HG02943 (cell line): ENCODE data around the gene RECQL.
A peak's percentile ranks its signal among the peaks of the same experiment; 100 is the strongest.
"Not testable (repeated sequence)": the region's sequence is repeated elsewhere in the genome, so short reads cannot be mapped to it uniquely, and the experiment has no call there.

Experiments
- ATAC-seq: cut with Tn5 transposase; IDR thresholded peaks from one replicate; pipeline ENCODE4 v1.9.1; 2021; ENCODE audit warnings: mild to moderate bottlenecking, low read depth, moderate library complexity; ENCODE audit not compliant: unreplicated experiment

Gene RECQL

DNA sequence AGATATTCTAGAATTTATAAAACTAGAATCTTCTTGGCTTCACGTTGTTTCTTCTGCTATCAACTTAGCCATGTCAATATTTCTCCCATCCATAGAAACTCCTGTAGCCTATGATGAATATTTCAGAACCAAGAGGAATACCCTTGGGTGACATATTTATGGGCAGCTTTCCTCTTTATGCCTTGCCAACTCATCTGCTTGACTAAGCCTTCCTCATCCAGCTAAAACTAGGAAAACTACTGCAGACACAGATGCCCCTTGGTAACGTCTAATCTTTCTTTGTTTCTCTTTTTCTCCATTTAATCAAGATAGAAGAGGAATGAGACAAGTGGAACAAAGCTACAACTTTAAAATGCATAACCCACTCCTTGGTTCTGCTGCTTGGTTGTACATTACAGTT lies 6.4 kb upstream of the RECQL start:
- no peak for ATAC-seq

DNA sequence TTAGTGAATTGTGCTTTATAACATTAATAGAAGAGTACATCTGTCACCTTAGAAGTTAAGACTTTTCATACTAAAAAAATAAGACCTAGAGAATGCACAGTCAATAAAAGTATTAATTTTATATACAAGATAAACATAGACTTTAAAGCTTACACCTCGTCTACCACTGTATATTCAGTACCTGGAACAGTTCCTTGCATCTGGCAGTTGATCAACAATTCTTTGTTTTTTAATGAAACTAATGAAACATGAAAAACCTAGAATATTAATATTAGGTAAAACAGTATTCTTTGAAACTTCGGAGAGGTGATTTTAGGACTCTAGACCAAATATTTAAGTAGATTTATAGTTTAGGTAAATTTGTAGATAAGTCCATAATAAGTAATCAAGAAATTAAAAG lies 4.5 kb upstream of the RECQL start:
- ATAC-seq = no peak

DNA sequence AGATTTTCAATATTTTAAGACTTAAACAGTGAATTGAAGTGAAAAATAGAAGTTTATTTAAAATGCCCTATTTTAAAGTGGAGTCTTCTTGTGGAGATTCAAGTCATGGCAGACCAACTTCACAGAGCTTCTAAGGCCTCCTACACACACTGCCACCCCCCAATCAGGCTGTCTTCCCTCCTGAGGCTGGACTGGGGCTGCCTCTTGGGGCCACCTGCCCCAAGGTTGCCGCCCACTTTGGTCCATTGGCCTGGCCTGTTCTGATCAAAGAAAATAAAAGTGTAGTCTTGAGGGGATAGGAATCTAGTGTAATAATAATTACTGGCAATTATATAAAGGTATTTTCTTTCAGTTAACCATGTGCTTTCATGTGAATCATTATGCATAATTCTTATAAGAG lies 1.4 kb upstream of the RECQL start:
- ATAC-seq = no peak

DNA sequence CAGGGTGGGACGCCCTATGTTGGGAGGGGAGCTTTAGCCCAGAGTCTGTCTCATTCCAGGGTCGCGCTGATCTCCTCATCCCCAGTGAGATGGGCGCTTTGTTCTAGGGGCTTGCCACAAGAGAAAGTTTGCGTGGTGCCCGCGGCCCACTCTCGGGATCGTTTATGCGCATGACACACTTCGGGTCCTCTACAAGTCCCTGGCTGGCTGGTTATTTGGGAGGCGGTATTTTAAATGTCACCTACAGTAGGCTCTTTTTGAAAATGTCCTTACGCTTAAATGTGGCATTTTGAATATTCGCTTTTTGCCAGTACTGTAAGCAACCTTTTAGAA lies 695 bp upstream of the RECQL start:
- ATAC-seq = peak; percentile 4

DNA sequence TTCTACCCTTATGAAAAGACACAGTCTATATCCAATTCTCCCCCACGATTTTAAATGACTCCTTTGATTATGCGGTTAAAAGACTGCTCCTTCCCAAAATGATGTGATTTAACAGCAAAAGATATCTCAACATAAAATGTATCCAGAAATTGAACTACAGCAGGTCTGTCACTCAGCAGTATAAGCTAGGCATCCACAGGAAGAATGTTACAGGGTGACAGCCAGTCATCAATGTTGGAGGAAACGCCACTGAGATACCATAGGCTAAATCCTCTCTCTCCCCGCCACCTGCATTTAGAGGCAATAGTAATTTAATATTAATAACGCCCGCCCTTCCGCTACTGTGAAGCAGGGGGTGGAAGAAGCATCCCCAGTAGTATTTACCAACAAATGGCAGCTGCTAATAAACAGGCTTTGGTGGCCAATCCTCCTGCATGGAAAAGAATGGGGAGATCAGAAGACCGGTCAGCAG lies 613 bp downstream of the RECQL start:
- ATAC-seq = peak; percentile 7

DNA sequence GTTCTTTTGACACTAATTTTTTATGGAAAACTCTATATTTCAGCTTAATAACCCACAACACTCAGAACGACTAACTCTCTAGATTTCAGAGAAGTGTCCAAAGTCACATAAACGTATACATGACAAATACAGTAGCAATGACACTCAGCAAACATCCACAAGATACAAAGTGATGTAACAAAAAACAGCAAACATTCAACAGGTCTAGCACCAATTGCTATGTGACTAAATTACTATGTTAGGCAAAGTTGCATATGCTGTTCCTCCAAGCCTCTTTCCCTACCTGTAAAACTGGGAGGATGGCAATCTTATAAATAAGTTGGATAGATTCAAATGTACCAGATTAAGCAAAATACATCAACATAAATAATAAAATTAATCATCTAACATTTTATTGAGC lies 1.7 kb downstream of the RECQL start:
- no peak for ATAC-seq

DNA sequence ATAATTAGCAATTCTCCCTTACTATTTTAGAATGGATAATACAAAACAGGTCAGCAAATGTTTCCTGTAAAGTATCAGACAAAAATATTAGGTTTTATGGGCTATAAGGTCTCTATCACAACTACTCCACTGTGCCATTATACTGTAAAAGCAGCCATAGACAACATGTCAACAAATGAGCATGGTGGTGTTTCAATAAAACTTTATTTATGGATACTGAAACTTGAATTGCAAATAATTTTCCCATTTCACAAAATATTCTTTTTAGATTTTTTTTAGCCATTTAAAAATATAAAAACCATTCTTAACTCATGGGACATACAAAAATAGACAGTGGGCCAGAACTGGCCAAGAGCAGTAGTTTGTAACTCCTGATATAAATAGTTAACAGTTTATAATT lies 15.4 kb downstream of the RECQL start:
- ATAC-seq = no peak

DNA sequence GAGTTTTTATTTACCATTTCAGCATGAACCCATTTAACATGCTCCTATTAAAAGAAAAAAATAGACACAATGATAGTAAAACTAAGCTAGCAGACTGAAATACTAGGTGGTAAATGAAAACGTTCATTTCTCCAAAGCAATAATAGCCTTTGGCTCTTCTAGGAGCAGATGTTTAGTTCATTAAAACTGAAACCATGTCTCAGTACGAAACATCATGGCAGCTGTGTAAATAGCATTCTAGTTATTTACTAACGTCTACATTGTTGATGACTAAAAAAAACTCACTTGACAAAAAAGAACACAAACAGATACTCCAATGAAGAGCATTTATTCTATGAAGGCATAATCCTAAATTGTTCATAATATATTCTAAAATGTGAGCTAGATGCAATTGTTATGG lies 17.9 kb downstream of the RECQL start:
- no peak for ATAC-seq

DNA sequence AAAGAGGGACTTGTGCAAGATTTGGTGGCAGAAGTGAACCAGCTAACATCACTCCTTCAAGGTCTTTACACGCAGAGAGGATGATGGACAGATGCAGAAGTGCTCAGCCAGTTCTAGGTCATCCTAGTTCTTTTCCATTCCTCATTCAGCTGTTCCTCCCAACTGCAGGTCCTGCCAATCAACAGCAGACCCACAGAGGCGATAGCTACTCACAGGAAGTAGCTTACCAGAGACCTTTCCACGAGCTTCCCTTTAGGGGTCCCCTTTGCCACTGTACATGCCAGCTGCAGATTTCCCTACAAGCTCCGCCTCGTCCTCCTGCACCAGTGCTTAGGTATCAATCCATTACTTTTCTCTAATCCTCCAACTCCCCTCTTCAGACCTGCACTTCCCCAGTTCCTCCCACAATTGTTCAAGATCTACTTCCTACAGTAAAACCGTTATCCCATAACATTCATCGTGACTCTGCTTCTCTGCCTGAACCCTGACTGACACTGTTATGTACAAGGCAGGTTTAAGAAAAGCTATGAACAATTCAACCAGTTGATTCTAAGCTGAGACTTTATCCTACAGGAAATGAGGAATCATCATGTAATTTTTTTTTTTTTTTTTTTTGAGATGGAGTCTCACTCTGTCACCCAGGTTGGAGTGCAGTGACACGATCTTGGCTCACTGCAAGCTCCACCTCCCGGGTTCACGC lies 22.5 kb downstream of the RECQL start:
- no peak for ATAC-seq

DNA sequence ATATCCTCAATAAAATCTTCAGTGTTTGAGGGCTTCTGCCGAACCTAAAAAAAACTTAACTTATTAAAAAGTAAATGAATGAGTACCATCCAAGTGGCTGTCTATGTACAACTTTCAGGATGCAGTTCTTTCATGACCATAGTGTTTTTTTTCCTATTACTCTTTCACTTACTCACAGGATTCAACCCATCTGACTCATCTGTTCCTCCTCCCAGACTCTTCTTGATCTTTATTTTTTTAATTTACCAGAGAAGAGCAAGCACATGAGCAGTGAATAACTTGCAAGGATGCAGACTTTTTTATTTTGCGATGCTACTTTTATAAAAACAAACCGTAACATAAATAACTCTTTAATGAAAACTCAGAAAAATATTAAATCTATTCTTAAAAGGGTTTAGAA lies 24.5 kb downstream of the RECQL start:
- ATAC-seq = no peak

DNA sequence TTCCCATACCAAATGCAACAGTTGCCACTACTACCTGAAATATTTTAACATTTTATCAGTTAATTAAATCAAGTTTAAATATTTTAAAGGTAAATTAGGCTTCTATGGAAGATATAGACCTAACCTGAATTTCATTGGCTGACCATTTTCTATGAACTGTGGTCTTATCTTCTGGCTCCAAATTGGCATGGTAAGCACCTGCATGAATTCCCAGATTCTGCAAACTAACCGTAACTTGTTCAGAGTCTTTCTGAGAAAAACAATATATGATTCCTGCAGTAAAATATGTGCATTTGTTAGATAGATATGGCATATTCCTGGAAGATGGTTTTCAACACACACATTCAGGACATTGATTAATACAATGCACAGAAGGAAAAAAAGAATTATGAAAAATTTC lies 25.9 kb downstream of the RECQL start:
- ATAC-seq = no peak

DNA sequence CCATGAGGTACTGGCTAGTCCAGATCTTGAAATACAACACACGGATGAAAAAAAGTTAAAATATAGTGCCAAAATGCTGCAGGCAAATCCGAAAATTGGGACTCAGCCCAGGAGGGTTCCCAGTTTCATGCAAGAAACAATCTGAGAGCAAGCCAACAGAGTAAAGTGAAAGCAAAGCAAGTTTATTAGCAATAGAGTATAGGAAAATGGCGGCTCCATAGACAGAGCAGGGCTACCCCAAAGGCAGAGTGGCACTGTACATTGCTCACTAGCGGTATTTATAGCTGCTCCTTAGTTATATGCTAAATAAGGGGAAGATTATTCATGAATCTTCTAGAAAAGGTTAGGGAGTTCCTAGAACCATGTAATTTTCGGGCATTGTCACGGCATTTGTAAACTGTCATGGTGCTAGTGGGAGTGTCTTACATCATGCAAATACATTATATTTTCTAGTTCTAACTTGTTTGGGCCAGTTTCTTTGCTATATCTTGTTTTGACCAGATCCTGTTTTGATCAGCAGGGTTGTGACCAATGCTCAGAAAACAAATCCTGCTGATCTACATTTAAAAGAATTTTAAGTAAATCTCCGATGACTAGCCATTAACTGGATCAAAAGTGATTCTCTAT lies 29.1 kb downstream of the RECQL start:
- no peak for ATAC-seq

DNA sequence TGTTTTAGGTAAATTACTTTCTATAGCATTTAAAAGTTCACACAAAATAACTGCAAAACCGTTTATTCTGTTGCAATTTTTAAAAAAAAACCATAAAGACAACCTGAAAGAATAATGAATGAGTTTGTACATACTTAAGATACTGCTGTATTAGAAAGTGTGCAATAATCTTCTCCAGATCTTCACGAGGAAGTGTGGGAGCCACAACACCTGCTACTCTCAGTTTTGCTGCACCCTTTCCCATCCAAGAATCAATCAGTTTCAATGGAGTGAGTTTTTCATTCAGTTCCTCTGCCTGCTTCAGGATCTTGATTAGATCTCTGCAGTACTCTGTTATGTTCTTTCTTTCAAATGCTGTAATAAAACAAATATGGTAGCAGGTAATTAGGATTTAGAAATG lies 30.1 kb downstream of the RECQL start:
- ATAC-seq = no peak

DNA sequence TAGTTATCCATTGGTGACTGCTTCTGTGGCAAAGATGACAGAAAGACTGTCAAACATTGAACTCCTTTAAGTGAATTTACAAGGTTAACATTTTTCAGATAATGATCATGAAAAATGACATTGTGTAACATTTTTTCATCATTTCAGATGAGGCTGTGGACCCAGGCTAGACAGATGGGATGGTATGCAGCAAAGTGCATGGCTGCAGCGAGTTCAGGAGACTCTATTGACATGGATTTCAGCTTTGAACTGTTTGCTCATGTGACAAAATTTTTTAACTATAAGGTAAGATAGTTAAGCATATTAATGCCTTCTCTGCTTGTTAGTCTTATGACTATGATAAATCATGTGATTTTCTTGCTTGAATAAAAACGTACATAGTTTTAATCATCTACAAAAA lies 34.1 kb downstream of the RECQL start:
- not testable (repeated sequence) for ATAC-seq

DNA sequence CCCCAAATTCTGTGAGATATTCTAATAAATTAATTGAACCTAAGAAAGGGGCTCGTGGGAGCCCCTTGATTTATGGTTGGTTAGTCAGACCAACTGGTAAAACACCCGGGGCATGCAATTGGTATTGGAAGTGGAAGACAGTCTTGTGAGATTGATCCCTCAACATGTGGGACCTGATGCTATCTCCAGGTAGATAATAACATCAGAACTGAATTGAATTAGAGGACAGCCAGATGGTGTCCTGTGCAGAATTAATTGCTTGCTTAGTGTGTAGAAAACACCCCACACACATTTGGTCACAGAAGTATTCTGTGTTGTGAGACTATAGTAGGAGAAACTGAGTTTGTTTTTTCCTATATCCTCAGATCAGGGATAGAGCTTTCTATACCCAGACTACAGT lies 42.0 kb downstream of the RECQL start:
- ATAC-seq = no peak

DNA sequence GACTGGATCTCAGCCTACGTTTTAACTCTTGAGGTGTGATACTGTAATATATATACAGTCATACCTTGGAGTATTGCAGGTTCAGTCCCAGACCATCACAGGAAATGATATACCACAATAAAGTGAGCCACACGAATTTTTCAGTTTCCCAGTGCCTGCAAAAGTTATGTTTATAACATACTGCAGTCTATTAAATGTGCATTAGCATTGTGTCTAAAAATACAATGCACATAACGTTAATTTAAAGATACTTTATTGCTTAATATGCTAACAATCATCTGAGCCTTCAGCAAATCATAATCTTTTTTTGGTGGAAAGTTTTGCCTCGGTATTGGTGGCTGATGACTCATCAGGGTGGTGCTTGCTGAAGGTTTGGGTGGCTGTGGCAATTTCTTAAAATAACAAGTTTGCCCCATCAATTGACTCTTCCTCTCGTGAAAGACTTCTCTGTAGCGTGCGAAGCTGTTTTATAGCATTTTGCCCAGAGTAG lies 45.1 kb downstream of the RECQL start:
- ATAC-seq = no peak

DNA sequence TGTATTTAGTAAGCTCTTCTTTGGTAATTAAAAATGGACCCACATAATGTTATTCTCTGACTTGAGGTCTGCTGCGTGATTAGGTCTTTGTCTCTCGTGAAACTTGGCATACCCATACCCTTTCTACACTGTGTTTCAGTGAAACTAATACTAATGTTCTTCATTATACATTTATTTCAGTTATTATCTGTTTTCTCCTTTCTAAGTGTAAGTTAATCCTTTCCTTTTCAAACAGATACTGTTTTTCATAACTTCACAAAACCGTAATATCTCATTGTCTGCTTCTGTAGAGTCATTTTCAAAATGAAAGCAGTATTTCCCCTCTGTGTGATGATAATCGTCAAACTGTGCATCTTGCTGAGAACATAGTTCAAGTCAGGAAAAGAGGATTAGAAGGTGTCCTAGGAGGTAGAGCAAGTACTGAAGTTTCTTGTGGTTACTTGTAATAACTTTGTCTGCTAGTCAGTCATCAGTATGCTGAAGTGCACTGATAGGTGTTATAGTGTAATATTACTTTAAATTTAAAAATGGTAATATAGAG lies 48.1 kb downstream of the RECQL start:
- ATAC-seq = no peak

DNA sequence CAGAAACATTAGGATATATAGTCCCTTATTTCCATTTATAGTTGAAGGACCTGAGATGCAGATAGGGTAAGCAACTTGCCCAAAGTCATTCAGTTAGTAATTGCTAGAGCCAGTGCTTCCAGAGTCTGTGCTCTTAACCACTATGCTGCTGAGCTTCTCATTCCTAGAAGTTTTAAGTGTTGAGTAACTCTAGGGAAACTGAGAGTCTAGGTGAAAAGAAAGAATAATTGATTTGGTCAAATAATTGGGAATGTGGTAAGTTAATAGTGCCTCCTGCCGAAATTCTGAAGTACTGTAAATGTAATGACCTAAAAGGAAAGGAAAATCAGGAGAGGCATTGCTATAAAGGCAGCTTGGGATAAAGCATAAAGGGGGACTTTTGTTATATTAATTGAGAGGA lies 49.9 kb downstream of the RECQL start:
- ATAC-seq = no peak

DNA sequence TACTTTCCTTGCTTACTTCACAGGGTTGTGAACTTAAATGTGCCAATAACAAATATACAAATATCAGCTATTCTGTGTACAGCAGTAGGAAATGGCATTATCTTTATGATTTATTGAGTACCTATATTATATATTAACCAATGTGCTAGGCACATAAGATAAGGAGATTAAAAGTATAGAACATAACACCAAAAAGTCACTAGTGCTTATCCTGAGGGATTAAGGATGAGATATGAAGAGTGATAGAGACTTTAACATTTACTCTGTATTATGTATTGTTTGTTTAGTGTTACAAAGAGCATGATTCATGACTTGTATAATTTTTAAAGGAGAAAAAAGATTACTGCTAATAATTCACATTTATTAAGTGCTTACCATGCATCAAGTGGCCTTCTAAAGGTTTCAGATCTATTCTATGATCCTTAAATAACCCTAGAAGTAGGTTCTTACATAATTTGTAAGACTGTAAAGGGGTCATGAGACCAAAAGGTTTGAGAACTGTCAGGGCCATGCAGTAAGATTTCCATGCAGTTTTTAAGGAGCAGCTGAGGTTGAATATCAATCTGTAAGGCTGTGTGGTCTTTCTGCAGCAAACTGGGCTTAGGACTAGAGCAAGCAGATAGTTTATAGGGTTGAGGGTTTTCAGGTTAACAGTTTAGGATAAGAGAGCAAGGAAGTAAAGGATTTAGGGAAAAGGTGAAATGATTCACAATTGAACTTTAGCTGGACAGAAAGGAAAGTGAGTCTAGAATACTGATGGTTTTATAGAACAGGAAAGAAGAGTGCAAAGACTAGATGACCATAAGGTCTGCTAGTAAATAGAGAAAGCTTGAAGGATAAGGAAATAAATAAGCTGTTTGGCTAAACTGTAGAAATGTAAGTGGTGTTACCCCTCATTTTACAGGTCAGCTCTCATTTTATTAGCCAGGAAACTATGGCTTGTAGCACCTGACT lies 57.0 kb downstream of the RECQL start:
- no peak for ATAC-seq

DNA sequence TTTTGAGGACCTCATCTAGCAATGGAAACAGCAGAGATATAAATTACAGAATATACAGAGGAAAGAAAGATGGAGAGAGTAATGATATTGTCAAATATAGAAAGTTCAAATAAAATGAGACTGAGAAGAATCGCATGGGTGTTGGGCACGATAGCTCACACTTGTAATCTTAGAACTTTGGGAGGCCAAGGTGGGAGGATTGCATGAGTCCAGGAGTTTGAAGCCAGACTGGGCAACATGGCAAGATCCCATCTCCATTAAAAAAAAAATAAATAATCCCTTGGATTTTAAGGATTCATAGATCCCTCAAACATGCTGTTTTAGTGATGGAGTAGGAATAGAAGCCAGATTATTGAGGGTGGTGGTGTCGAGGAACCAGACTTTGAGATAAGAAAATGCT lies 62.1 kb downstream of the RECQL start:
- no peak for ATAC-seq

DNA sequence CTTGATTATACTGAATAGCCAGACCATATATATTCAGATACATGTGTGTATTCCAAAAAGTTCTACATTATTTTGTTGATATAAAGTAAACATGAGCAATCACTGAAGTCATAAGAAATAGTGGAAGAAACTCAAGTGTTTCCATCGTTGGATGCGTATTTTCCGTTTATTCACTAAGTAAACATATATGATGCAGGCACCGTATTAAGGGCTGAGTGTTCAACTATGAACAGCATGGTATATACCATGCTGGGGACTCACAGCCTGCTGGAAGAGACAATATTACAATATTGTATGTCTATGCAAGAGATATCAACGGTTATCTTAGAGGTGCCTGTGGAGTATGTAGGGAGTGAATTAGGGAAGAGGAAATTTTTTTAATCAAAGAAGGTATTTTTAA lies 62.8 kb downstream of the RECQL start:
- ATAC-seq = no peak
